Stimulated activated CD8-positive, alpha-beta memory T cell treated with anti-CD3 and anti-CD28 coated beads, Interleukin-12 subunit alpha, Interleukin-12 subunit beta, amount 100 ng/mL, for 1 hour (primary cell): Measurements from ENCODE around the gene TRIM62.

Source experiments
- DNase-seq: peaks from one replicate; pipeline ENCODE4 v3.0.0-alpha.2; 2020; ENCODE audit warnings: low read depth

Gene TRIM62

DNA sequence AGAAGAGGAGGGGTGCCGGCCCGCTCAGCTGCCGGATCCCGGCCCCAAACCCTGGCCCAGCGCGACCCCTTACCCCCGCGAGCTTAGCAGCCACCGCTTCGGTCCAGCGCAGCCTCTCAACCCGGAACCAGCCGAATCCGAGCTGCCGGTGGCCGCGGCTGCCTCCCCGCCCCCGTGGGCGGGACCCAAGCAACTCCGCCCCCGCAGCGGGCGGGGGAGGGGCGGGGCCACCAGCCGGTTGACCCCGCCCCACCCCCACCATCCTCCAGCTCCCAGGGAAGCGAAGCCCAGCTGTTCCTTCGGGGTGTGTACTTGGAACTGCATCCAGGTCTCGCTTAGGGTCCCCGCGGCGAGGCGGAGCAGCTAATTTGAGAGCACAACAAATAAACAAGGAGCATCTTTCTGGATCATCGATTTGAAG, at the start of gene TRIM62:
Gene TRIM62, minus strand, starts transcription at position 123 of the 421 bp plus-strand sequence. CDS start 611 bp downstream, outside the sequence.
- peak; percentile 57 for DNase-seq

- DNase-seq, result no peak
Measured at GRCh38 chr1:33231166-33231565, 49.3 kb upstream of the TRIM62 start.

DNA sequence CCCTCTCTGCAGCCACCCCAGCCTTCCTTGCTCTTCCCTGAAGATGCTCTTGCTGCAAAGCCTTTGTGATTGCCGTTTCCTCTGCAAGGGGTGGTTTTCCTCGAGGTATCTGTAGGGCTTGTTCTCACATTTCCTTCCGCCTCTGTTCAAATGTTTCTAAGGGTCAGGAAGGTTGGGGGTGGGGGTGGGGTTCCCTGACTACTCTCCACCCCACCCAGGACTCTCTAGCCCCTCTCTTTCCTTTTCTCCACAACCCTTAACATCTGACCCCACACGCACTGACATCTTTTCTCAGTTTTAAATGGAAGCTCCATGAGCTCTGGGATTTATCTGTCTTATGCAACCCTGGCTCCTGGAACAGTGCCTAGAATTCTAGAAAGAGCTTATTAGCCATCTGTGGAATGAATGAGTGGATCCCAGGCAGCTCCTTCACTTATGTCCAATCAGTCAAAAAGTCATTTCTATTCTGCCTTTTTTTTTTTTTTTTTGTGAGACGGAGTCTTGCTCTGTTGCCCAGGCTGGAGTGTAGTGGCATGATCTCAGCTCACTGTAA, 47.2 kb upstream of the TRIM62 start:
- DNase-seq, result no peak

DNA sequence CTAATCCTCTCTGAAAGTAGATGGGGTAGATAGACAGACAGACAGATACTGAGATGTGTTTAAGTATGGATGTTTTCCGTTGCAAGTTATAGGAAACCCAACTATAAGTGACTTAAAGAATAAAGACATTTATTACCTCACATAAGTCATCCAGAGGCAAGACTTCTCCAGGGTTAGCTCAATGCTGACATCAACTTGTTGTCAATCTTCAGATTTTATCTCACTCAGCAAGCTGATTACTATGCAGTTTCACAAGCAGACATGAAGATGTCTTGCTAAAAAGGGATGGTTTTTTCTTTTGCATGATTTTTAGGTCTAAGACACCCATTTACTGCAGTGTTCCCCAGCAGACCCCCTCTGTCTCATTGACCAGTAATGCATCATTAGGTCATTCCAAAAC, 43.7 kb upstream of the TRIM62 start:
- no peak for DNase-seq

DNA sequence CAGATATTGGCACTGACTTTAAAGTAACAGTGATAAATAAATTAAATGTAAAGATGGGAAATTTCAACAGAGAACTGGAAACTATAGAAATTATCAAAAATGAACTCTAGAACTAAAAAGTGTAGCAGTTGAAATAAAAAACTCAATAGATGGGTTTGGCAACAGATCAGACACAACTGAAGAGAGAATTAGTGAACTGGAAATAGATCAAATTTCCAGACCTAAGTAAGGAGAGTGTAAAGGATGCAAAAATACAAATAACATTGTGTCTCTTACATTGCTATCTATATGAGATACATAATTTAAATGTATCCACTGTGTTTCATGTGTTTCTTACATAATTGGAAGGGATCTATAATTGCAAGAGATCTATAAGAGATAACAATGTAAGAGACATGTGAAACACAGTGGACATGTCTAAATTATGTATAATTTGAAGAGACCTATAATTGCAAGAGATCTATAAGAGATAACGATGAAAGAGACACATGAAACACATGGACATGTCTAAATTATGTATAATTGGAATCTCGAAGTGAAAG, 42.4 kb upstream of the TRIM62 start:
- no peak for DNase-seq

DNA sequence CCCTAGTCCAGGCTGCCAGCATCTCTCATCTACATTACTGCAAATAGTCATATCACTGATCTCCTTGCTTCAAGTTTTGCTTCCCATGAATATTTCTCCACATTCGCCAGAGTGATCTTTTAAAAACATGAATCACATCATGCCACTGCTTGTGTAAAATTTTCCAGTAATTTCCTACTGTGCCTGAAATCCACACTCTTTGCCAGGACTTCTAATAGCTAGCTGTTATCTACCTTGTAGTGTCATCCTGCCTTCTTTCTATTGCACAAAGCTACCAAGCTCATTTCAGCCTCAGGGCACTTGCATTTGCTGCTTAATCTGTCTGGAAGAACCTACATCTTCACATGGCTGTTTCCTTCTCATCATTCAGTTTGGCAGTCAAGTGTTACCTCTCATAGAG, 40.5 kb upstream of the TRIM62 start:
- DNase-seq, result no peak

GRCh38 chr1:33221385-33221758, 39.5 kb upstream of the TRIM62 start:
- DNase-seq, result no peak

DNA sequence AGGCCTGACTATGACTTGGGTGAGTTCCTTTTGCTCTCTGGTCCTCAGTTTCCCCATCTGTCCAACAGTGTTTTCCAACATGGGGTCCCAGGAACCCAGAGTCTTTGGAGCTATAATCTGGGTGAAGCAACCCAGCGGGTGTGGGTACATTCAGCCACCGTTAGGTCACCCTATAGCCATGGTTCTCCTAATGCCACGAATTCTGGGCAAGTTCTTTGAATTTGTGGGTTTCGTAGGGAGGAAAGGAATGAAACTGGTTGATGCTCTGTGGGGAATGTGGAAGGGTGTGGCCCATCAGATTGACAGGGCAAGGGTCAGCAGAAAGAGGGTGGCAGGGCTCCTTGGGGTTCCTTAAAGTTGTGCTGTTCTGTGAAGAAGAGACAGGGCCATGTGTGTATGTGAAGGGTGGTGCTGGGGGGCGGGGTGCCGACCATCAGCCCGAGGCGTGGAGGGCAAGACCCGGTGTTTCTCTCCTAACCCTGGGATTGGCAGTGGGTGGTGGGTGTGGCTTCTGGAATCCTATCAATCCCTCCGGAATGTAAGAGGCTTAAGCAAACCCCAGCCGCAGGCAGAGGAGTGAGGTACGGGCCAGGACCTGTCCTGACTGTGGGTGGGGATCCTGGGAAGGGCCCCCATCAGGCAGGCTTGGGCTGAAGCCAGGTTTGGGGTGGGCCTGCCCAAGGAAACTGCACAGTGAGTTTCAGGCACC, 39.0 kb upstream of the TRIM62 start:
- no peak for DNase-seq

GRCh38 chr1:33219886-33220661, 38.2 kb upstream of the TRIM62 start:
- DNase-seq, result no peak

GRCh38 chr1:33211972-33212371, 30.1 kb upstream of the TRIM62 start:
- DNase-seq, result no peak

DNA sequence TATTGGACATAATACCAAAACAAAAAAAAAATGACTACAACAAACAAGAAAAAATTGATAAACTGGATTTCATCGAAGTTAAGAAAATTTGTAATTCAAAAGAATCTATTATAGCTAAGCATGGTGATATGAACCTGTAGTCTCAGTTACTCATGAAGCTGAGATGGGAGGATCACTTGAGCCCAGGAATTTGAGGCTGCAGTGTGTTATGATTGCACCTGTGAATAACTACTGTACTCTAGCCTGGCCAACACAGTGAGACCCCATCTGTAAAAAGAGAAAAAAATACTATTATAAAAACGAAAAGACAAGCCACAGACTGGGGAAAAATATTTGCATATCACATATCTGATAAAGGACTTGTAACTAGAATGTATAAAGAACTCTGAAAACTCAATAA, 24.5 kb upstream of the TRIM62 start:
- no peak for DNase-seq

- no peak for DNase-seq
Measured at GRCh38 chr1:33195556-33195955, 13.7 kb upstream of the TRIM62 start.

DNA sequence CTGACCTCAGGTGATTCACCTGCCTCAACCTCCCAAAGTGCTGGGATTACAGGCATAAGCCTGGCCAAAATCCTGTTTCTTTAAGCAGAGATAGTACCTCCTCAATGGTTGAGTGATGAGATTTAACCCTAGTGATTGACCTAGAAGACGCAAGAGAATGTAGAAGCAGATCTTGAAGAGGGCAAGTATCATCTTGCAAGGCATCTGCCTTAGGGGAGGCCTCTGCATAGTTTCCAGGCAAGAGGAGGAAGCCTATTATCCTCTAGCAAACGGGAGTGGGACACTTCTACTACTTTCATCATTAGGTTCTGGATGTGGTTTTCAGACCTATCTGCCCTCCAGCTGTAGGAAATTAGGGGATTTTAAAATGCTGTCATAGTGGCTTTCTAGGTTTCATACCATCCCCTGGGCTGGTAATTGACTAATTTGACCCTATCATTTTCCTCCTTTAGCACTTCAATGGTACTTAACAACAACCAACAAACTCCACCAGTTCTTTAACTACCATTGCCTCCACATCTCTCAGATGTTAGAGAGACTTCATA, 10.0 kb upstream of the TRIM62 start:
- no peak for DNase-seq

DNA sequence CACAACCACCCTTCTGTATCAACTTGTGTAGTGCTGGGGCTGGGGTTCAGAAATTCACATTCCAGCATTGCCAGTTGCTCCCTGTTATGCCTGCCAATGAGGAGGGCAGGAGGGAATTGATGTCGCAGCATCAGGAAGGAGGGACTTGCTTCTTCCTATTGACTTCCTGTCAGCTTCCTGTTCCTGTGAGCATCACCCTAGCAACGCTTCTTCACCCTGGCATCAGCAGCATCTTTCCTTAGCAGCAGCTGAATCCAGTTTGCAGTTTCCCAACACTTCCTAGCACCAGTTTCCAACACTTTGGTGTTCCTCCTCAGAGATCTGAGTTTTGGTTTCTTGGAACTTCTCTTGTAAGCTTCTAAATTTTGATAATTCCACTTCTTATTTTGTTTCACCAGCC, 8.9 kb upstream of the TRIM62 start:
- no peak for DNase-seq

DNA sequence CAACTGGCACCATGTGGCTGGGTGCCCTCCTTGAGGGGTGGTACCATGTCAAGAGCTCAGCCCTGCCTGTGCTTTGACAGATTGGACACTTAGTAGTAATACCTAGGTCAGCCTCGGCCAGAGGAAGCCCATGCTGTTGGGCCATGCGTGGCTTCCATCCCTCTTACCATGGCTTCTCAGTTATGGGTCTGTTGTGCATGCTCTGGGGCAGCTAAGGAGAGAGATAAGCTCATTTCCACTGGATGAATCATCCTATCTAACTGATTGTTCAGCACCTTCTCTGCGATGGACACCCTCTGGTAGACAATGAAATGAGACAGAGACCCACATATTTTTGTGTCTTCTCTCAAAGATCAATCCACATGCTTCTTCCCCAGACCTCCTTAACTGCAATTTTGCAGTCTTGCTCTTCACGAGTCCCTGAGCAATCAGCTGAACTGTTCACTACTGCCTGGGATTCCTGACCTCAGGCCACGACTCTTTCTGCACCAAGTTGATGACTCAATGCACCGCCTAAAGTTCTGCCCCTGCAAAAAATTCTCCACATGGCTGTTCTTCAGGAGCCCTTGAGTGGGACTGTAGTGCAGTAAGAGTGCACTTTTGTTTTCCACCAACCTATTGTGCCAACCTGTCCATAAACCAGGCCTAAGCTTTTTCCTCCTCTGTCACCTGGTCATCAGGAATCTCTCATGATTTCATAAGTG, 6.9 kb upstream of the TRIM62 start:
- no peak for DNase-seq

- no peak for DNase-seq
Measured at GRCh38 chr1:33186936-33187335, 5.1 kb upstream of the TRIM62 start.

GRCh38 chr1:33185541-33185940, 3.7 kb upstream of the TRIM62 start:
- no peak for DNase-seq

- no peak for DNase-seq
Measured at GRCh38 chr1:33183306-33183705, 1.5 kb upstream of the TRIM62 start.

DNA sequence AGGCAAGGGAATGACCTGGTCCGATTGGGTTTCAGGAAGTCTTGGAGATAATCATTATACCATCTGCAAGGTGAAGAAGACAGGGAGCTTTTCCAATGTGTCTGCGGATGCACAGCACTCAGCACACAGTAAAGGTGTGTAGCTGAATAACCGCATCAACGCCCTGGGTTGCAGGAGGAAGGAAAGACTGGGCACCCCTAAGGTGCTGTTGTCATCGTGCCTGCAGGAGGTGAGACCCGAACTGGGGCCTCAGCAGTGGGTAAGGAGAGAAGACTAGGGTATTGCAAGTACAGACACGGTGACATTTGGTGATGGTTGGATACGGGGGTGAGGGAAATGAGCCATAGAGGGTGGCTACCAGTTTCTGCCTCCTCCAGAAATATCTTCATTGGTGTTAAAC, 1.1 kb upstream of the TRIM62 start:
- DNase-seq, result no peak

DNA sequence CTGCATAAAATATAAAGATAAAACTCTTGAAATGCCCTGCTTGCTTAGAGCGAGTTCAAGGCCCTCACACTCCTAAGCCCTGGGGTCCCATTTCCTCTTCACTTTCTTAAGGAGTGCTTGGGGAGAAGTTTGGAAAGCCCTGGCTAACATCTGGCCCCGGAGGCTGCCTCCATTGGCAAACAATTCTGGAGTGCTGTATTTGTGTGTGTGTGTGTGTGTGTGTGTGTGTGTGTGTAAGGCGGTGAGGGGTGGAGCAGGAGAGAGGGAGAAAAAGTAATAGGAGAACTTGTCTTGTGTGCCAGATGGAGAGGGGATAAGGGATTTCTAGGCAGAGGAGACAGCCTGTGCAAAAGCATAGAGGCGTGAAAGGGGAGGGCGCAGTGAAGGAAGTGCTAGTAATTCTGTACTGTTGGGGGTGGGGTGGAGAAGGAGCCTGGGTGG, 578 bp upstream of the TRIM62 start:
- DNase-seq, result no peak

- peak; percentile 62 for DNase-seq
Measured at GRCh38 chr1:33180911-33181890, 642 bp downstream of the TRIM62 start.
